IMR-90 (cell line): ENCODE measurements around the gene MRC2.

Source experiments
- CEBPB ChIP-seq: IDR thresholded peaks from 2 replicates; pipeline ENCODE4 v1.6.1; 2012; ENCODE audit warnings: low read depth, low read length, improper control_type of control experiment
- CTCF ChIP-seq: conservative IDR thresholded peaks from 2 replicates; pipeline ENCODE4 v1.5.1; 2012; ENCODE audit warnings: mild to moderate bottlenecking, low read depth, low read length, improper control_type of control experiment
- POLR2A ChIP-seq: IDR thresholded peaks from 2 replicates; pipeline ENCODE4 v1.6.1; 2012; ENCODE audit warnings: mild to moderate bottlenecking, low read depth, low read length
- RFX5 ChIP-seq: IDR thresholded peaks from 2 replicates; pipeline ENCODE4 v1.8.0; 2012; ENCODE audit warnings: low read depth, mild to moderate bottlenecking, low read length, moderate library complexity
- SMC3 ChIP-seq: fragments of 150-350 bp; IDR thresholded peaks from 2 replicates; pipeline ENCODE4 v1.6.1; 2016; ENCODE audit warnings: low read depth, mild to moderate bottlenecking, antibody characterized with exemption, low read length, moderate library complexity

- TF ChIP-seq POLR2A, result no peak
- no peak for TF ChIP-seq CEBPB
- TF ChIP-seq CTCF, result no peak
- TF ChIP-seq RFX5, result no peak
- TF ChIP-seq SMC3, result no peak
These were observed 36.1 kb upstream of the MRC2 start for GRCh38 chr17:62591333-62591732.
